Caco-2 (cell line): ENCODE results near the gene CDCA3. TPM values are rescaled to one million over a fixed set of nuclear protein-coding genes. Genes with fewer than 3 reads are reported as not detected.
A peak's percentile ranks its signal among the peaks of the same experiment; 100 is the strongest.
"Not testable (repeated sequence)": the region's sequence is repeated elsewhere in the genome, so short reads cannot be mapped to it uniquely, and the experiment has no call there.

Source experiments
- BruUV-seq: library from RNA; stranded (reverse); fragments of 400-500 nt; replicated peaks from 2 replicates; lab custom pipeline; 2021; lab: Mats Ljungman, UMichigan
- CTCF ChIA-PET: fragments of 300-600 bp; sonication (Branson Sonifier 250); formaldehyde crosslinking; loops from one replicate; lab custom pipeline; 2022; ENCODE audit warnings: antibody characterized with exemption; lab: Charles Lee
- POLR2A ChIA-PET: fragments of 300-600 bp; sonication (Branson Sonifier 250); formaldehyde crosslinking; loops from one replicate; lab custom pipeline; 2022; ENCODE audit warnings: antibody characterized with exemption; lab: Charles Lee
- DNase-seq, 2 experiments: peaks; one replicate each; pipeline versions ENCODE4 v3.0.0 to v3.0.0-alpha.2; 2020 to 2022
- H3K27me3 ChIP-seq: replicated peaks from 2 replicates; pipeline ENCODE4 v1.6.0; 2011; ENCODE audit warnings: low read length; ENCODE audit not compliant: control insufficient read depth, insufficient read depth
- H3K36me3 ChIP-seq: 2 replicates; pipeline ENCODE4 v1.5.1; 2011; ENCODE audit warnings: low read length; ENCODE audit not compliant: control insufficient read depth, insufficient read depth
- H3K4me1 ChIP-seq: fragments of 250-450 bp; sonication (Bioruptor Pico); 2 replicates; pipeline ENCODE4 v1.5.1; 2020; ENCODE audit warnings: mild to moderate bottlenecking
- H3K4me3 ChIP-seq: 2 replicates; pipeline ENCODE4 v1.5.1; 2011; ENCODE audit warnings: low read depth, mild to moderate bottlenecking, control low read depth, low read length
- H3K9me3 ChIP-seq: fragments of 250-450 bp; sonication (Bioruptor Pico); 2 replicates; pipeline ENCODE4 v1.5.1; 2020; ENCODE audit warnings: mild to moderate bottlenecking, moderate library complexity
- H3K27ac Mint-ChIP-seq: one replicate; pipeline ENCODE4 v1.8.0; 2022; ENCODE audit warnings: mixed read lengths; ENCODE audit not compliant: unreplicated experiment
- H3K27me3 Mint-ChIP-seq: one replicate; pipeline ENCODE4 v1.8.0; 2022; ENCODE audit warnings: mixed read lengths; ENCODE audit not compliant: insufficient read depth, unreplicated experiment
- H3K36me3 Mint-ChIP-seq: one replicate; pipeline ENCODE4 v1.8.0; 2022; ENCODE audit warnings: mild to moderate bottlenecking, mixed read lengths; ENCODE audit not compliant: insufficient read depth, unreplicated experiment
- H3K4me1 Mint-ChIP-seq: one replicate; pipeline ENCODE4 v1.8.0; 2022; ENCODE audit warnings: low read depth, mixed read lengths; ENCODE audit not compliant: unreplicated experiment
- H3K4me3 Mint-ChIP-seq: one replicate; pipeline ENCODE4 v1.8.0; 2022; ENCODE audit warnings: mild to moderate bottlenecking, moderate library complexity, mixed read lengths; ENCODE audit not compliant: unreplicated experiment
- H3K9me3 Mint-ChIP-seq: one replicate; pipeline ENCODE4 v1.8.0; 2022; ENCODE audit warnings: mixed read lengths; ENCODE audit not compliant: unreplicated experiment
- CTCF ChIP-seq, 2 experiments: fragments of 200-600 bp in 1 of 2; IDR thresholded peaks; 1 replicate in 1 of 2; 2 replicates in 1 of 2; pipeline versions ENCODE4 v1.5.1 to v1.8.0; 2011 to 2022; ENCODE audit warnings: antibody characterized with exemption in 1 of 2, control low read depth in 1 of 2, inconsistent platforms in 1 of 2, low read depth in 1 of 2, low read length in 1 of 2, mild to moderate bottlenecking in 1 of 2, moderate library complexity in 1 of 2; ENCODE audit not compliant: insufficient read depth in 1 of 2, severe bottlenecking in 1 of 2, unreplicated experiment in 1 of 2
- intact Hi-C: fragments of 100-400 bp; cut with micrococcal nuclease; formaldehyde crosslinking; loops from one replicate; pipeline ENCODE4 v1.10.0; 2022; ENCODE audit not compliant: unreplicated experiment
- total RNA-seq: library from RNA; stranded (reverse); gene quantifications from 2 replicates; pipeline ENCODE4 v1.2.3, GENCODE V29; 2022

CDCA3 gene
- total RNA-seq, 1 experiment from 2014 or later, result 147 TPM

GRCh38 chr12:6866920-6867412 is 15.9 kb upstream of the CDCA3 start:
- Mint-ChIP-seq H3K4me1 (peaks cover 43% of the 10 kb centered on the region), H3K4me3 (peak overlapping the region; percentile 95), H3K36me3 (peaks cover 99% of the 10 kb centered on the region), H3K27me3 (no peaks in the 10 kb centered on the region), H3K9me3 (no peaks in the 10 kb centered on the region), H3K27ac (peak overlapping the region; percentile 94)
- no TSS peak for BruUV-seq
- H3K27me3 ChIP-seq, result no peaks in the 10 kb centered on the region
- H3K4me1 ChIP-seq, result peaks cover 28% of the 10 kb centered on the region
- no peaks in the 10 kb centered on the region for H3K9me3 ChIP-seq
- ChIA-PET CTCF (interaction anchor here (0.5 to 4.2 kb wide), 6 partner anchors 15 to 525 kb away, joined by 3 to 68 read pairs (median 5); partner anchors contain the start of genes ATN1, TNFRSF1A, USP5 and ZNF384), POLR2A (interaction anchor here (0.6 to 5.4 kb wide), 7 partner anchors 14 to 569 kb away, joined by 3 to 102 read pairs (median 3); partner anchors contain the start of genes CDCA3, COPS7A, RNU7-1 and USP5)
- DNase-seq, result no peak
- peaks cover 18% of the 10 kb centered on the region for H3K36me3 ChIP-seq
- H3K4me3 ChIP-seq, result peak overlapping the region; percentile 97
- no peak for TF ChIP-seq CTCF (IDR thresholded peaks at IDR 0.05; ENCODE audit: insufficient read depth in 1 of 2, low read depth in 1 of 2, low read length in 1 of 2, severe bottlenecking in 1 of 2, unreplicated experiment in 1 of 2)
- intact Hi-C loops, result no loop called here

GRCh38 chr12:6866163-6866919 is 15.3 kb upstream of the CDCA3 start:
- intact Hi-C loops, result no loop called here
- Histone ChIP-seq H3K9me3 (no peaks in the 10 kb centered on the region), H3K4me1 (peaks cover 21% of the 10 kb centered on the region), H3K27me3 (no peaks in the 10 kb centered on the region), H3K4me3 (no peak overlapping the region), H3K36me3 (peaks cover 18% of the 10 kb centered on the region)
- CTCF ChIA-PET, result interaction anchor here (0.8 to 4.2 kb wide), 4 partner anchors 14 to 524 kb away, joined by 3 to 68 read pairs (median 6); partner anchors contain the start of genes TNFRSF1A and USP5
- no peak for TF ChIP-seq CTCF (IDR thresholded peaks at IDR 0.05; ENCODE audit: insufficient read depth in 1 of 2, low read depth in 1 of 2, low read length in 1 of 2, severe bottlenecking in 1 of 2, unreplicated experiment in 1 of 2)
- Mint-ChIP-seq H3K9me3 (no peaks in the 10 kb centered on the region), H3K27ac (peak overlapping the region; percentile 94), H3K4me3 (peak overlapping the region; percentile 95), H3K4me1 (peaks cover 37% of the 10 kb centered on the region), H3K36me3 (peaks cover 99% of the 10 kb centered on the region), H3K27me3 (no peaks in the 10 kb centered on the region)
- POLR2A ChIA-PET, result interaction anchor here (0.6 to 5.4 kb wide), 6 partner anchors 14 to 568 kb away, joined by 3 to 102 read pairs (median 4); partner anchors contain the start of genes CDCA3, COPS7A and USP5
- BruUV-seq, result no TSS peak
- DNase-seq, result no peak

- H3K4me1 ChIP-seq, result peaks cover 17% of the 10 kb centered on the region
- CTCF ChIA-PET, result interaction anchor here (2.4 kb wide), 1 partner anchor 13 kb away, joined by 8 read pairs; the partner anchor contains the start of gene USP5
- H3K4me3 Mint-ChIP-seq, DNase-seq, H3K27ac Mint-ChIP-seq, H3K9me3 Mint-ChIP-seq, H3K9me3 ChIP-seq, H3K27me3 ChIP-seq, H3K4me3 ChIP-seq, BruUV-seq, H3K27me3 Mint-ChIP-seq, intact Hi-C loops: not testable (repeated sequence)
- peaks cover 26% of the 10 kb centered on the region for H3K4me1 Mint-ChIP-seq
- H3K36me3 ChIP-seq, result peaks cover 21% of the 10 kb centered on the region
- POLR2A ChIA-PET, result interaction anchor here (5.4 kb wide), 1 partner anchor 13 kb away, joined by 102 read pairs; the partner anchor contains the start of genes CDCA3 and USP5
- H3K36me3 Mint-ChIP-seq, result peaks cover 99% of the 10 kb centered on the region
Observed at GRCh38 chr12:6865307-6865706, 14.2 kb upstream of the CDCA3 start.
